Measurements from ENCODE around the gene IQGAP1.

DNA sequence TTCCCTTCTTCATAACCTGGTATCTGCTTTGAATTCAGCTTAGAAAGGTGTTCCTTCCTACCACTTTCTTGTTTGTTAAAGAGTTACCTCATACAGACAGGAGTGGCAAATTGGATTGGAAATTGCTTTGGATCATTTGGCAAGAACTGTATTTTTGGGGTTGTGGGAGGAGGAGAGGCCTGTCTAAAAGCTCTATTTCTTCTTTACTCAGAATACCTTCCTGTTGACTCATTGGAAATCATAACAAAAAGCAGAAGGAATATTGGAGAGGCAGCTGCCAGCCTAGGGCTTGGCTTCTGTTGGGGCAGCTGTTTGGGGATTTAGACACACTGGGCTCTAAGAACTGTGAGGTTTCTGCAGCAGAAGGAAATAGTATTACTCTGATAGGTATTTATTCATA lies 14.2 kb downstream of the IQGAP1 start:
- TF ChIP-seq, protein P1, sequence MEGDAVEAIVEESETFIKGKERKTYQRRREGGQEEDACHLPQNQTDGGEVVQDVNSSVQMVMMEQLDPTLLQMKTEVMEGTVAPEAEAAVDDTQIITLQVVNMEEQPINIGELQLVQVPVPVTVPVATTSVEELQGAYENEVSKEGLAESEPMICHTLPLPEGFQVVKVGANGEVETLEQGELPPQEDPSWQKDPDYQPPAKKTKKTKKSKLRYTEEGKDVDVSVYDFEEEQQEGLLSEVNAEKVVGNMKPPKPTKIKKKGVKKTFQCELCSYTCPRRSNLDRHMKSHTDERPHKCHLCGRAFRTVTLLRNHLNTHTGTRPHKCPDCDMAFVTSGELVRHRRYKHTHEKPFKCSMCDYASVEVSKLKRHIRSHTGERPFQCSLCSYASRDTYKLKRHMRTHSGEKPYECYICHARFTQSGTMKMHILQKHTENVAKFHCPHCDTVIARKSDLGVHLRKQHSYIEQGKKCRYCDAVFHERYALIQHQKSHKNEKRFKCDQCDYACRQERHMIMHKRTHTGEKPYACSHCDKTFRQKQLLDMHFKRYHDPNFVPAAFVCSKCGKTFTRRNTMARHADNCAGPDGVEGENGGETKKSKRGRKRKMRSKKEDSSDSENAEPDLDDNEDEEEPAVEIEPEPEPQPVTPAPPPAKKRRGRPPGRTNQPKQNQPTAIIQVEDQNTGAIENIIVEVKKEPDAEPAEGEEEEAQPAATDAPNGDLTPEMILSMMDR (IDR thresholded peaks at IDR 0.05; ENCODE audit: low read length), result no peak
- no peak for TF ChIP-seq EZH2 (IDR thresholded peaks at IDR 0.05; ENCODE audit: borderline replicate concordance, low read length)

Data from OCI-LY1 (cell line).